Psoas muscle (tissue), 8 donors: ENCODE measurements around the gene CNGB1. TPM values are rescaled to one million over a fixed set of nuclear protein-coding genes. Genes with fewer than 3 reads are reported as not detected.
A peak's percentile ranks its signal among the peaks of the same experiment; 100 is the strongest.

Experiments used
- ATAC-seq, 4 donors: fragments of 200-7000 bp; cut with Tn5 transposase; one replicate each; pipeline ENCODE4 v1.9.1; 2020; ENCODE audit warnings: moderate library complexity in 3 of 4, mild to moderate bottlenecking in 2 of 4
- DNase-seq, 2 donors: peaks; one replicate each; pipeline ENCODE4 v3.0.0-alpha.2; 2020
- H3K27ac ChIP-seq: fragments of 200-600 bp; one replicate; pipeline ENCODE4 v1.8.0; 2022
- H3K27me3 ChIP-seq, 3 donors: fragments of 200-600 bp in 1 of 3; one replicate each; pipeline versions ENCODE4 v1.6.1 to v1.8.0; 2013 to 2022; ENCODE audit warnings: low read length in 2 of 3, mild to moderate bottlenecking in 2 of 3, moderate library complexity in 1 of 3; ENCODE audit not compliant: insufficient read depth in 3 of 3
- H3K36me3 ChIP-seq, 2 donors: fragments of 200-600 bp in 1 of 2; one replicate each; pipeline versions ENCODE4 v1.6.1 to v1.8.0; 2013 to 2022; ENCODE audit warnings: low read depth in 1 of 2, mild to moderate bottlenecking in 1 of 2, moderate library complexity in 1 of 2; ENCODE audit not compliant: insufficient read depth in 1 of 2
- H3K4me1 ChIP-seq: fragments of 200-600 bp; one replicate; pipeline ENCODE4 v1.8.0; 2022
- H3K4me3 ChIP-seq: fragments of 200-600 bp; one replicate; pipeline ENCODE4 v1.8.0; 2022; ENCODE audit warnings: mild to moderate bottlenecking
- H3K9me3 ChIP-seq: fragments of 200-600 bp; one replicate; pipeline ENCODE4 v1.8.0; 2022
- CTCF ChIP-seq: fragments of 200-600 bp; IDR thresholded peaks from one replicate; pipeline ENCODE4 v1.8.0; 2022; ENCODE audit warnings: antibody characterized with exemption
- WGBS, 3 donors: extraction: QIAGEN DNeasy Blood & Tissue Kit; methylation state at CpG; one replicate each; pipeline versions ENCODE4 v1.1.6 to v1.1.7; 2013; 5-methylcytosine and 5-hydroxymethylcytosine counted together
- intact Hi-C, 2 donors: fragments of 100-400 bp; cut with DNase I; formaldehyde crosslinking; loops; one replicate each; pipeline versions ENCODE4 v1.11.0 to v1.14.2; 2022
- polyA plus RNA-seq, 3 donors: library from polyadenylated mRNA; stranded (reverse); fragments of 200-250 nt; gene quantifications; one replicate each; pipeline ENCODE4 v1.2.3, GENCODE V29; 2013
- total RNA-seq, 4 donors: library from RNA; stranded (reverse); fragmentation: NEBNext Ultra II Directional in 2 of 4; extraction: Animal tissue kit (Norgen Biotek cat#: 25700) in 2 of 4; gene quantifications; one replicate each; pipeline versions ENCODE4 v1.2.1 to v1.2.4, GENCODE V29; 2021 to 2023
- donor health status: healthy with polysubstance abuse.
- donor health status: DM: no; HTN: no; CAD: no; lungs with moderate emphysema.
- donor health status: Bipolar disorder and iron deficiency.
- donor health status: healthy.
- donor health status: DM: yes; HTN: yes; CAD: no.
- donor health status: DM: no; HTN: no; CAD: no.
- donor health status: DM: no; HTN: no; CAD: no.
- donor health status: DM: yes; HTN: yes; CAD: no.

Gene CNGB1
- total and polyA plus RNA-seq, 7 donors = not detected

GRCh38 chr16:57900796-57901479, 70.0 kb downstream of the CNGB1 start:
- TF ChIP-seq CTCF = no peak
- Histone ChIP-seq H3K27ac (no peak overlapping the region), H3K36me3 (no peaks in the 10 kb centered on the region), H3K27me3 (peaks cover 0 to 29% (median 0%) of the 10 kb centered on the region in 3 donors), H3K4me3 (no peak overlapping the region), H3K4me1 (no peaks in the 10 kb centered on the region), H3K9me3 (no peaks in the 10 kb centered on the region)
- DNase-seq = no peak
- no peak for ATAC-seq
- 66 to 69% (median 67%) methylated on average over 11 of the region's 11 CpGs for WGBS, 3 donors
- intact Hi-C loops = loop anchor here in 1 of 2 donors (2.0 kb wide), 1 partner anchor 98 kb away; no protein-coding TSS in a partner anchor

GRCh38 chr16:57899771-57900661, 70.9 kb downstream of the CNGB1 start:
- intact Hi-C loops = loop anchor here (1.0 to 10.0 kb wide), 3 partner anchors 99 to 225 kb away; partner anchors contain the start of genes CFAP20 (in 1 of the 2) and ZNF319 (in 1 of the 2)
- H3K27me3 ChIP-seq = peaks cover 0 to 29% (median 0%) of the 10 kb centered on the region in 3 donors
- ATAC-seq = peak in 3 of 4 donors; percentile 72 to 80 (median 76)
- WGBS, 3 donors = 36 to 40% (median 36%) methylated on average over 12 of the region's 12 CpGs
- no peaks in the 10 kb centered on the region for H3K36me3 ChIP-seq
- no peak overlapping the region for H3K27ac ChIP-seq
- H3K4me1 ChIP-seq = no peaks in the 10 kb centered on the region
- TF ChIP-seq CTCF = peak; percentile 87
- peak; percentile 66 to 76 for DNase-seq
- H3K9me3 ChIP-seq = no peaks in the 10 kb centered on the region
- no peak overlapping the region for H3K4me3 ChIP-seq

- H3K4me1 ChIP-seq = no peaks in the 10 kb centered on the region
- no peak for DNase-seq
- TF ChIP-seq CTCF = no peak
- no peaks in the 10 kb centered on the region for H3K9me3 ChIP-seq
- no peak overlapping the region for H3K4me3 ChIP-seq
- H3K27ac ChIP-seq = no peak overlapping the region
- no peaks in the 10 kb centered on the region for H3K36me3 ChIP-seq
- peaks cover 0 to 29% (median 0%) of the 10 kb centered on the region in 3 donors for H3K27me3 ChIP-seq
- WGBS, 3 donors = 45 to 61% (median 45%) methylated on average over 5 of the region's 5 CpGs
- ATAC-seq = no peak
- intact Hi-C loops = loop anchor here in 1 of 2 donors (1.0 to 10.0 kb wide), 2 partner anchors 101 to 226 kb away; partner anchors contain the start of genes CFAP20 and ZNF319
Observed at GRCh38 chr16:57898961-57899360, 72.0 kb downstream of the CNGB1 start.

GRCh38 chr16:57897996-57898395, 72.9 kb downstream of the CNGB1 start:
- WGBS, 3 donors = 63 to 75% (median 71%) methylated on average over 4 of the region's 4 CpGs
- H3K4me1 ChIP-seq = no peaks in the 10 kb centered on the region
- H3K27ac ChIP-seq = no peak overlapping the region
- H3K36me3 ChIP-seq = no peaks in the 10 kb centered on the region
- ATAC-seq (no peak), DNase-seq (no peak)
- H3K27me3 ChIP-seq = peaks cover 0 to 27% (median 0%) of the 10 kb centered on the region in 3 donors
- intact Hi-C loops = loop anchor here in 1 of 2 donors (10.0 kb wide), 1 partner anchor 227 kb away; the partner anchor contains the start of gene CFAP20
- no peak for TF ChIP-seq CTCF
- H3K4me3 ChIP-seq = no peak overlapping the region
- no peaks in the 10 kb centered on the region for H3K9me3 ChIP-seq
